Heart left ventricle (tissue), 13 donors: Measurements from ENCODE around the gene FRMD7.

Source experiments
- POLR2A ChIP-seq, 2 donors: fragments of 450-650 bp; IDR thresholded peaks; one replicate each; pipeline ENCODE4 v1.6.1; 2017; ENCODE audit warnings: antibody characterized with exemption in 2 of 2, mild to moderate bottlenecking in 2 of 2, moderate library complexity in 2 of 2
- TF ChIP-seq, protein P1 (sequence below), 12 donors: fragments of 200-600 bp; sonication (generic) in 4 of 12; IDR thresholded peaks; one replicate each; pipeline versions ENCODE4 v1.5.0 to v1.8.0; 2018 to 2022; ENCODE audit warnings: antibody characterized with exemption in 12 of 12, mild to moderate bottlenecking in 5 of 12
- donor health status: ischemic (EF 13 %, LVEDD 7.1; RV severe dilation, severe dysfunction).
- donor health status: DM: no; HTN: yes; CAD: no.
- donor health status: DM: no; HTN: no; CAD: no.
- donor health status: ischemic (EF 25% LVEDD 6.9; RV normal size, moderate dysfunction).
- donor health status: ischemic (EF 25% LVEDD 5.7; RV mildly dilated, moderate dysfunction).
- donor health status: ischemic (EF 35%, LVEDD 5.7; RV mildly dilated, moderate dysfunction).
- donor health status: nonischemic (EF 11% LVEDD 7.7; RV severe dilation, severe dysfunction).
- donor health status: DM: yes; HTN: yes; CAD: no.
- donor health status: PGD.
- donor health status: ischemic (EF 29% LVEDD 5.4; RV normal size, mild dysfunction).
- donor health status: nonischemic (EF 23%, LVEDD 6.1; RV moderate dilation, normal function).

DNA sequence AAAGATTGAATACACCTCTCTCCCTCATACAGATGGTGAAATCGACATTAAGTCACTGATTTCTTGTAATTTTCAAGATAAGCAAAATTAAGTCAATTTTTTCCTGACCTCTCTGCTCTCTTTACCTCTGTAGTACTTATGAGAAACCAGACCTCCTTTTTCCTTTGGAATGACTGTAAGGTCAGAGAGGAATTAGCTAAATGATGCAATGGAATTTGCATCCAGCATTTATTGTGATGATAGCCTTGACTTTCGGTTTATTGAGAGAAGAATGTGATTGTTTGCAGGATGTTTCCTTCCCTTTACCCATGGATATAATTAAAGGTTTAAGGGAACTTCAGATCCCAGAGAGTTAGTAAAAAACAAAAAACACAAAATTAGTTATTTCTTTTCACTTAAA lies 82.4 kb downstream of the FRMD7 start:
- TF ChIP-seq, protein P1, sequence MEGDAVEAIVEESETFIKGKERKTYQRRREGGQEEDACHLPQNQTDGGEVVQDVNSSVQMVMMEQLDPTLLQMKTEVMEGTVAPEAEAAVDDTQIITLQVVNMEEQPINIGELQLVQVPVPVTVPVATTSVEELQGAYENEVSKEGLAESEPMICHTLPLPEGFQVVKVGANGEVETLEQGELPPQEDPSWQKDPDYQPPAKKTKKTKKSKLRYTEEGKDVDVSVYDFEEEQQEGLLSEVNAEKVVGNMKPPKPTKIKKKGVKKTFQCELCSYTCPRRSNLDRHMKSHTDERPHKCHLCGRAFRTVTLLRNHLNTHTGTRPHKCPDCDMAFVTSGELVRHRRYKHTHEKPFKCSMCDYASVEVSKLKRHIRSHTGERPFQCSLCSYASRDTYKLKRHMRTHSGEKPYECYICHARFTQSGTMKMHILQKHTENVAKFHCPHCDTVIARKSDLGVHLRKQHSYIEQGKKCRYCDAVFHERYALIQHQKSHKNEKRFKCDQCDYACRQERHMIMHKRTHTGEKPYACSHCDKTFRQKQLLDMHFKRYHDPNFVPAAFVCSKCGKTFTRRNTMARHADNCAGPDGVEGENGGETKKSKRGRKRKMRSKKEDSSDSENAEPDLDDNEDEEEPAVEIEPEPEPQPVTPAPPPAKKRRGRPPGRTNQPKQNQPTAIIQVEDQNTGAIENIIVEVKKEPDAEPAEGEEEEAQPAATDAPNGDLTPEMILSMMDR (IDR thresholded peaks at IDR 0.05) = no peak
- TF ChIP-seq POLR2A (IDR thresholded peaks at IDR 0.05) = no peak
